GM19238 (cell line): Measurements from ENCODE around the gene FRMD3.

Experiments used
- DNase-seq: peaks from one replicate; pipeline ENCODE4 v3.0.0; 2011; ENCODE audit warnings: low spot score; ENCODE audit not compliant: insufficient read length

Gene FRMD3

DNA sequence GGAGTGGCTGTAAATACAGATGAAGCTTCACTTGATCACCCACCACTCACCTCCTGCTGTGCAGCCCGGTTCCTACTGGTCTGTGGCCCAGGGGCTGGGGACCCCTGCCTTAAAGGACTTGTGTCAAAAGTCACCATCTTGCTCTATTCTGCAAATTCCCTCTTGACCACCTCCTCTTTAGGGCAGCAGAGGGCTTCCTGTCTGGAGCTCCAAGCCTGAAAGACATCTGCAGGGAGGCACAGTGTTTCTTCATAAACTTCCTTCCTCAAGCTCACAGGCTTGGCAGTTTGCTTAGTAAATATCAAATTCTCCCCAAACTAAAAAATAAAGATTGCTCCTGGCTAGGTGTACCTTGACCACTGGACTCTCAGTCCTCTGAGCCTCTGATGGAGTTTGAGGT lies 104.4 kb downstream of the FRMD3 start:
- DNase-seq, result no peak

DNA sequence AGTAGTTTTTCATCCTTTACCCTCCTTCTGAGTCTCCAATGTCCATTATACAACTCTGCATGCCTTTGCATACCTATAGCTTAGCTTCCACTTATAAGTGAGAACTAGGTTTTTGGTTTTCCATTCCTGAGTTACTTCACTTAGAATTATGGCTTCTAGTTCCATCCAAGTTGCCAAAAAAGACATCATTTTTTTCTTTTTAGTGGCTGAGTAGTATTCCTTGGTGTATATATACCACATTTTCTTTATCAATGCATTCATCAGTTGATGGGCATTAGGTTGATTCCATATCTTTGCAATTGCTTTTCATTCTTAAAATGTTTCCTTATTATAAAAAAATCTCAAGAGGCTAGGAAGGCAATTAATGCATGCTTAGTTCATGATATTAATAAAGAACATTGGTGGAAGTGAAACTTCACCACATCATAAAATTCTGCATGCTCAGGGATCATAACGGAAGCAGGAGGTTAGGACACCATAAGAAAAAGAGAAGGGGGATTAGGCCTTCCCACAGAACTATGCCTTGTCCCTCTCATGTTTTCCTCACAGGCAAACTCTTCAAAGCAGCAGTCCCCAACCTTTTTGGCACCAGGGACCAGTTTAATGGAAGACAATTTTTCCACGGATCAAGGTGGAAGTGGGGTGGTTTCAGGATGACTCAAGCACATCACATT lies 105.2 kb downstream of the FRMD3 start:
- no peak for DNase-seq

DNA sequence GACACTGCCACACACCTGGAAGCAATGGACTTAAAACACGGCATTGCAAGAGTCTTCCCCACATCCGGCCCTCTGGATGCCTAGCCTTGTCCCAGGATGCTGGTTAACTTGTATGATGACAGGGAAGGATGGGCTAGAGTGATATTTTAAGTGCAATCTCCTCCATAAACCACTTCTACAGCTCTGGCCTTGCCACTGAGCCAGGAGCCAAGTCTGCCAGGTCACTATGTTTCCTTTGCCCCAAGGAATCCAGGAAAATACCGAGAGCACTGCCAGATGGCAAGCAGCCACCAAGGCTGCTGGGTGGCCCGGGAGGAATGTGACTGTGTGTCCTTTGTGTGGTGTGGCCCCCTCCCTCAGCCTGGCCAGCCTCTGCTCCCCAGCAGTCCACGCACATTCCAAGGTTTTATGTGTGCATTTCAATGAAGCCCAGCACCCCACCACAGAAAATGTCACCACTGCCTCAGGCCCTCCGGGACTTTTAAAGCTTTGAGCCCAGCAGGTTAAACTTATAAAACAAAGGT lies 106.0 kb downstream of the FRMD3 start:
- no peak for DNase-seq

DNA sequence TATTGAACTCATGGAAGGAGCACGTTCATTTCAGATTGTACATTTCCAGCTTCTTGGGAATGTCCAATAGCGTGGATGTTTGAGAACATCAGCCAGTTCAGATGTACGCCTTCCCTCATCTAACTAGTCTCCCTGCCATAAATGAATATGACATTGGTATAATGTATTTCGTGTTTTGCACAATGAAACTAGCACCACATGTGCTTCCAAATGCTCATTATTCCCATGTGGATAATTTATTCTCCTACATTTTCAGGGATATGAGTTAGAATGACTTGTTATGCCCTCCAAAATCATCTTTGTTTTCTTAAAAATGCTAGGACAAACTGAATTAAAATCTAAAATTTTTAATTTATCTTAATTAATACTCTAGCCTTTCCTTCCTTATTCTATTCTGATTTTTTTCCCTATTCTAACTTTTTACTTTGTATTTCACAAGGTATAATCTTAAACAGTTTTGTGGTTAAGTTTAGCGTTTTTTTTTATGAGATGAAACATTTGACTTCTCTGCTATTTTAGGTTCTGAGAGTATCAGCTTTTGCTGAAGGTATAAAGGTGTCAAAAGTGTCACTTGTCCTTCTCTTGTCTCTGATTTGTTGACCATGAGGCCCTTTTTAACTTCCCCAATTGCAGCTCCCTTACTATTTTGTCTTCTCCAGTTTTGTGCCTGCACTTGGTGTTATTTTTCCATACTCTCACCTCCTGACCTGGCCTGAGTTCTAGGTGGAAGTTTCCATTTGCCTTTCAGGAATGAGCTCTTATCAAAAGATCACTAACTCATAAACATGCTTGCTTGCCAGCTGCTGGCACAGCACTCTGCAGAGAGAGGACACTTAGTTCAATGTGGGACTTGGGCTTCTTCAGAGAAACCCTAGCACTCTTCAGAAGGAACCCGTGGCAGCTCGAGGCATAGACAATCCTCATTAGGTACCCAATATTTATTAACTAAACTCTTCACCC lies 106.8 kb downstream of the FRMD3 start:
- DNase-seq, result no peak

DNA sequence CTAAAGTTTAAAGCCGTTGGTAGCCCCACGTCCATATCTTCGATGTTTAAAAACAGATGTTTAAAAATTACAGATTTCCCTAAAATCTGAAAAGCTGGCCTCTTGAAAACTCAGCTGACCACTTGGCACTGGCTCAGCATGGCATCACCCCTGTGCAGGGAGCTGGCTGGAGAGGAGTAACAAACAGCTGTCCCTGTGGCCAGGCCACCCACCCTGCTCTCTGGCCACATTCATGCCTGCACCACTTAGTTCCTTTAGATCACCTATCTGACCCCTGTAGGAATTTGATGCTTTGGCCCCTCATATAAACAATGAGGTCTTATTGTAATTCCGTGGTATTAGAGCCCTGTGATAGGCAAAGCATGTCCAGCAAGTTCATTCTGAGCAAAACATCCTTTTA lies 107.5 kb downstream of the FRMD3 start:
- no peak for DNase-seq

DNA sequence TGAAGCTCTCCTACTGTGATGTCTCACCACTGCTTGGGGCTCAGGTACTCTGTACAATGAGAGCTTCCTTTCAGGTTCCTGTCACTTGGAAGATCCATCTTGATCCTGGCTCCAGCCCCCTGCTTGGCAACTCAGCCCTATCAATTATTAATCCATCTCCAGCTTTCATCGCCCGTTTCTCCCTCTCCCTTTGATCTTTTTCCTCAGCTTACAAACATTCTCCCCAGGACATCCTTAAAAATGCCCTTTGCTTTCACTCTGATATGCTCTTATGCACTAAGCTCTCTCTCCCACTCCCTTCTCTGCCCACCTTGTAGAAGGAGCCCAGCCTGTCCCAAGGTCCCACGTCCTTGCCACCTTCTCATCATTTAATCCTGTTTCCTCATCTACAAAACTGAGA lies 109.0 kb downstream of the FRMD3 start:
- no peak for DNase-seq

DNA sequence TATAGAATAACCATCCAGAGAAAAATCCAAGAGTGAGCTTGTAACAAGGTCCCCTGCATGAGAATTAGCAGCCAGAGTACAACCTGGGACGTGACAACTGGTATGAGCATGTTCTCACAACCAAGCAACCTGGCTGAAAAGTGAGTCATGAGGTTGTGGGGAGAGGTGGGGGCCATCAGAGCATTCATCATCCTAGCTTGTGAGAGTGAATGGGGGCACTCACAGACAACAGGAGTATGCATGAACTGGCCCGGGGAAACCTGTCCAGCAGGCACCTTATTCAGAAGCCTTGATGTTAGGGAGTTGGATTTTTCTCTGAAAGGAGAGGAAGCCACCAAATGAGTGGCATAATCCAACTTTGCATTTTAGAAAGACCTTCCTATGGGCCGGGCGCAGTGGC lies 113.0 kb downstream of the FRMD3 start:
- DNase-seq, result no peak

DNA sequence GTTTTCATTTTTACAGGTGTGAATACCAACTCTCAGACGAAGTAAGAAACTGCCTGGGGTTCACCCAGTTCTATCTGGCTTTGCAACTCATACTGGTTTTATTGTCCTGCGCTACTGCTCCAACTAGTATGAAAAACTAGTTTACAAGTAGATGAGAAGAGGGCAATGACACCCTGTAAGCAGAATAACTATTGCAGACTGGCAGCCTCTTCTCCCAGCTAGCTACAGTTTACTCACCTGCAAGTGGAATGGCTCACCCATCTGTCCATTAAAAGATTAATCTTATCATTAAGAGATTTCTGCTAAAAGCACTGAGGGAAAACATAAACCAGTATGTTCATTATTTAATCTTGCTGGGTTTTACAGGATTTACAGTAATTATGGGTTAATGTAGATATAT lies 113.4 kb downstream of the FRMD3 start:
- no peak for DNase-seq

DNA sequence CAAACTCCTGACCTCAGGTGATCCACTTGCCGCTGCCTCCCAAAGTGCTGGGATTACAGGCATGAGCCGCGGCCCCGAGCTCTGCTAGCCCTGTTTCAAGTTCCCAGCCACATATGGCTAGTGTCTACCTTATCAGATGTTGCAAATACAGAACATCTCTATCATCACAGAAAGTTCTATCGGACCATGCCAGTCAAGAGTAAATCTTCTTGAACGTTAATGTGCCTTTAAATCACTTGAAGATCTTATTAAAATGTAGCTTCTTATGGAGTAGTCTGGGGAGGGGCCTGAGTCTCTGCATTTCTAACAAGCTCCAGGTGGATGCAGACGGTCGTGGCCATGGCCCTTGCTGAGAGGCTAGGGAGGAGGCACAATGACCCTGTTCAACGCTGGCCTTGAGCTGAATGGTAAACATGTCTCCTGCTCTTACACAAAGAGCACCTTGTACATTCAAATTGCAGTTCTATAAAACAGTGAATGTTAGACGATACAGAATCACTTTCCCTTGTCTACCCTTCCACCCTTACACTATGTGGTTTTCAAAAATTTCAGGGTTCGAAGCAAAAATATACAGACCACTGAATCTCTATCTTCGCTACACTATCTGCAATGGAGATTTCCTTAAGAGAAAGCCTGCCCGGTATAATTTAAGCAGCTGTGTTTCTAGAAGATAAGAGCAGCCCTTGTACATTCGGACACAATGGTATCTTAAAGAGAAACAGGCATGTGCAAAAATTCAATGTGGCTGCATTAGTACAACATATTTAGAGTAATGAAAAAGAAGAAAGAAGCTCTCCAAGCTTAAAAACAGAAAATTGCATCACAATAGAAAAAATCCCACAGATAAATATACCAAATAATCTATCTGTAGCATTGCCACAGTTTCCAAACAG lies 114.1 kb downstream of the FRMD3 start:
- DNase-seq, result no peak

DNA sequence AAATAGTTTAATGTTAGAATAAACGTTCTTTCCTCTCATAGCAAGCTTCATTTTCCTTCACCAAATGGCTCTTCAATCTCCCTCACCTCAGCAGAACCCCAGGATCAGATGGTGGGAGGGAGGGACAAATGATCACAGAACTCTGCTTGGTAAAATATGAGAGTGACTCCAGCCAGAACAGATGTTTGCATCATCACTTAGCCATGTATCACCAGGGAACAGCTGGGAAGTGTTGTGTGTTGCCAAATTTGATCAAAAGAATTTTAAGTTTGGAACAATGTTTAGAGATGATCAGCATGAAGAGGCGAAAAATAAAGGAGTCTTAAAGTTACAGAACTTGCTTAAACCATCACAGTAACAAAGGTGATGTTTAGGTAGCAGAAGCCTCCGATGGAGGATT lies 115.7 kb downstream of the FRMD3 start:
- DNase-seq, result no peak

DNA sequence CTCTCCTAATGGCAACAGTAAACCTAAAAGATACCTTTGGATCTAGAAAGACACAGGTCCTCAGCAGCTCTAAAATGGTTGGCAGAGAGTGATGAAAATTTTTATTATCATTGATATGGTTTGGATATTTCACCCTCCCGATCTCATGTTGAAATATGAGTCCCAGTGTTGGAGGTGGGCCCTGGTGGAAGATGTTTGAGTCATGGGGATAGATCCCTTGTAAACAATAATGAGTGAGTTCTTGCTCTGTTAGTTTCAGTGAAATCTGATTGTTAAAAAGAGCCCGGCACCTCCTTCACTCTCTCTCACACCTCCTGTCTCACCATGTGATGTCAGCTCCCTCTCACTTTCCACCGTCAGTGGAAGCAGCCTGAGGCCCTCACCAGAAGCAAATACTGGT lies 117.7 kb downstream of the FRMD3 start:
- no peak for DNase-seq

DNA sequence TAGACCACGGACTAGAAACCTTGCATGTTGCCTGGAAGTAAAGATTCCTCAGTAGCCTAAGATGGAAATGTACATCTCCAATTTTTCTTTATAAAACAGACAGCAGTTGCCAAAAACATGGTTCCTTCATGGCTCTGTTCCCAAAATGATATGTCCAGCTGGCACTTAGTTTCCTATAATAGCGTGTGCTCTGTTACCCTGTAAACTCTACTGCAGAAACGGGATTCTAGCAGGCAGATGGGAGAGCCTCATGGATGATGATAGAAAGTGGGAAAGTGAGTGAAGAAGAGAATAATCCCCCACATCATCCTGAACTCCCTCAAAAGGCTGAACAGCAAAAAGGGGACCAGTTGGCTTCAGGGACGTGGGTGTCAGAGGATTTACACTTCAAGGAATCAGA lies 118.2 kb downstream of the FRMD3 start:
- DNase-seq, result no peak

DNA sequence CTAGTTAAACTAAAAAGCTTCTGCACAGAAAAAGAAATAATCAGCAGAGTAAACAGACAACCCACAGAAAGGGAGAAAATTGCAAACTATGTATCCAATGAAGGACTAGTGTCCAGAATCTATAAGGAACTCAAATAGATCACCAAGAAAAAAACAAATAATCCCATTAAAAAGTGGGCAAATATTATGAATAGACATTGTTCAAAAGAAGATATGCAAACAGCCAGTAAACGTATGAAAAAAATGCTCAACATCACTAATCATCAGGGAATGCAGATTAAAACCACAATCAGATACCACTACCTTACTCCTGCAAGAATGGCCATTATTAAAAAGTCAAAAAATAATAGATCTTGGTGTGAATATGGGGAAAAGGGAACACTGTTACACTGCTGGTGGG lies 119.9 kb downstream of the FRMD3 start:
- no peak for DNase-seq

DNA sequence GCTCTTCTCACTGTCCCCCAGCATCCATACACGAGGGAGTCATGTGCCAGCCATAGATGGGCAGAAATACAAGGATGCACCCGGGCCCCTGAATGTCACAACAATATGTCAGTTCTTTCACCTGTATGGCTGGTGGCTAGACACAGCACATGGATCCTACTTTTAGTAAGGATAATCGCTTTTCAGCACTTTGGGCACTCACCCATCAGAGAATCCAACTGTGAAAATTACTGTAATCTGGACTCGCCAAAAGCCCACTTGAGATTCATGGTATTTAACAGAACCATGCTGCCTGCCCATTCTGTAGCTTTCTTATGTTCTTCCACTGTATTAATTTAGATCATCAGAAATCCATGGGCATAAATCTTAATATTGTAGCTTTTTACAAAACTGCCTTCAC lies 124.8 kb downstream of the FRMD3 start:
- DNase-seq, result no peak

DNA sequence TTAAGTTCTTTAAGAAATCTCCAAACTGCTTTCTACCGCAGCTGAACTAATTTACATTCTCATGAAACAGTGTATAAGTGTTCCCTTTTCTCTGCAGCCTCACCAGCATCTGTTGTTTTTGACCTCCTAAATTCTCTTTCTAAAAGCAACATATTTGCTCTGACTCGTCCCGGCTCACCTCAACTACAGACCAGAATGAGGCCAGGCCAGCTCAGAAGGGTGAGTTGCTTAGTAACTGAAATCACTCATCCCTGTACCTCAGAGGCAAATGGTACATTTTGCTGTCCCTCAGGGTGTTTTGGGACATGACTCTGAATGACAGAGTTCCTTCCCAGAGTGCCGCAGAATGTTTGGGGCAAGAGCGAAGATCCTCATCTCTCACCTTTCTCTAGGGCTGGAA lies 127.5 kb downstream of the FRMD3 start:
- no peak for DNase-seq

DNA sequence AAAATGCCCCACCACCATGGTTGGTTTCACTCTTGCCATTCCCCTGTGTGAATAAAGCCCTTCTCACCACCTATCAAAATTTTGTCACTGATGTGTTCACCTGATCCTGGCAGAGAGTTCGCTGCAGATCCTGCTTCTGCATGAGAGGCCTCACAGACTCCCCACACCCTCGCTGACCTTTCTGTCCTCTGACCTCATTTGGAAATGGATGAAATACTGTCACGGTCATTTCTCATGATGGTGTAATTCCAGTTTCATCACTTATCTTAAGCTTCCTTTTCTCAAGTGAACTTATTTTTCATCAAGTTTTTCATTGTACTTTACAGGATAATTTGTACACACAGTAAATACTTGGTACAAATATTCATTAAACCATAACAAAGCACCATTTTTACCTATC lies 131.3 kb downstream of the FRMD3 start:
- DNase-seq, result no peak

DNA sequence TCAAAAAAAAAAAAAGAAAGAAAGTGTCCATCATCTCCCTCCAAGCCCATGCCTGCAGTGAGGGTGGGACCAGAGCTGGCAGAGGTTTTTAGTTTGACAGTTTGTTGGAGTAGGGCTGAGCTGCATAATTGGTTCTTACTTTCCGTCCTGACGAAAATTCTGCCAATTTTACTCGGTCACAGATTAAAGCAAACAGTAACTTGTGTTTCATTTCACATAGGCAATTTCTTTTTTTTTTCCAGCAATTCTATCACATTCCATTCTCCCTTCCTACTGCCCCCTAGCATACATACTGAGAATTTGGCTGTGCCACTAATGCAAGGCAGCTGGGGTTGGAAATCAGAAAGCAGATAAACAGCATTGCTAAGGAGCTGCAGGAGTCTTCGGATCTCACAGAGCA lies 132.4 kb downstream of the FRMD3 start:
- no peak for DNase-seq

DNA sequence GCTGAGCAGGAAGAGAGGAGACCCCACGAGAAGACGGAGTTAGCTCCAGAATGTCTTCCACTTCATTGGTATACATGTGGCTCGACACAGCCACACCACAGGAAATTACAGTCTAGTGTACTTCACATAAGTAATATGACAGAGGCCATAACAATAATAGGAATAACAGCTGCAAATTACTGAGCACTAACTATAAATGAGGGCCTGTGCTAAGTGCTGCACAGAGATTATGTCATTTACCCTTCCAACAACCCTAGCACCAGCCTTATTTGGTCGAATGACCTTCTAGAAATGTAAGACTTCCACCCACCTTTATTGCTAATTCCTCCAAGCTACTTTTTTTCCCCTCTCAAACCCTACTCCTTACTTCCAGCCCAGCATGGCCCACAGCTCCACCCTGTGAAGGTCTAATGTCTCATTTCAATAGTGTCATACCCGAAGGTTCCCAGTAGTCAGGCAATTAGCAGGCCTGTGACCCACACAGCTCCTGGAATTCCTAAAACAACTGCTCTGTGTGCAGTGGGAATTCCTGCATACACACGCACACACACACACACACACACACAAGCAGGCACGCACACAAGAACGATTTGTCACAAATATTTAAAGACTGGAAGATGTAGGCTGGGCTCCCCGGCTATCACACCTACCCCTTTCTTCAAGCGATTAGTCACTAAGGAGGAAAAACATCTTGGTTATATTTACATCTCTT lies 134.5 kb downstream of the FRMD3 start:
- DNase-seq, result no peak

DNA sequence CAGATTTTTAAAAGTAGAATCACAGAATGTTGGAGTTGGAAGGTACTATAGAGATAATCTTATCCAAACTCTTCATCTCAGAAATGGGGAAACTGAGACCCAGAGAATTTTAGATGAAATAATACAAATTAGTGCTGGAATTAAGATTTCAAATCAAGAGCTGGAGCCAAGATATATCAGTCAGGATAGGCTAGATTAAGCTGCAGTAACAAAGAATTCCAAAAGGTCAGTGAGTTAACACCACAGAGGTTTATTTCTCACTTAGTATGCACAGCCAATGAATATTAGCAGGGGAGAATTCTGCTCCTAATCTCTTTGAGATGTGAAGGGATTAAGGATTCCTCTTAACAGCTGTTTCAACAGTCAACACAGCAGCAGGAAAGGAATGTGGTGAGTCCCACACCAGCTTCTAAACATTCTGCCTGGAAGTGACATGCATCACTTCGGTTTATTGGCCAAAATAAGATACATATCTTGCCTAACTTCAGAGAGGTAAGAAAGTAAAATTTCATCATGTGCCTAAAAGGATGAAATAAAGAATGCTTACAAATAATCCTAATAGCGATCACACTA lies 136.8 kb downstream of the FRMD3 start:
- no peak for DNase-seq

DNA sequence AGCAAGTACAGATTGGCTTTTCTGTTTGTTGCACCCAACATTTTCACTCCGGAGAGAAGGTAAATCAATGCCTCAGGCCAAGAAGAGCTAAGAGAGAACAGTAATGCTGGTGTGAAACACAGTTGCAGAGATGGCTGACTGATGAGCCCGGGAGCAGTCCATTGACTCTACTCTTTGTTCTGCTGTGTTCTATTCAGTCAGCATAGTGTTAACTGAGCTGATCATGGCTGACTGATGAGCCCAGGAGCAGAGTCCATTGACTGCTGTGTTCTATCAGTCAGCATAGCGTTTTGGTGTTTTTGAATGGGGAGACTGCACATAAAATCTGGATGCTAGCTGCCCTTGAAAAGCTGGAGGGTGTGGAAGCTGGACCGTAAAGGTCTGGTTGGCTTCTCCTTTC lies 141.4 kb downstream of the FRMD3 start:
- DNase-seq, result no peak

DNA sequence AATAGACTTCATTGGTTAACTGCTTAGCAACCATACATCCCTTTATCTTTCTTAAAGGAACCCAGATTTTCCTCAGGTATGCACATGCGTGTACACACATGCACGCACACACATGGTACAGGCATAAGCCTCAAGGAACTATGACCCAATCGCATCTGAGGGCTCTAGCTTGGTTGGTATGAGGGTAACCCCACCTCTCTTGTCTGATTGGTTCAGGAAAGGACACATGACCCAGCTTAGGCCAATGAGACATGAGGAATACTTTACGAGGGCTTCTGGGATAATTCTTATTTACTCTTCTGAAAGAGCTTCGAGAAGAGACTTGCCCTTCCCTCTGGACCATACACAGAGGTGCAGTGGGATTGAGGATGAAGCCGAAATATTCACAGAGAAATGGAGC lies 141.9 kb downstream of the FRMD3 start:
- DNase-seq, result no peak
